Measurements from ENCODE around the gene SACS.

DNA sequence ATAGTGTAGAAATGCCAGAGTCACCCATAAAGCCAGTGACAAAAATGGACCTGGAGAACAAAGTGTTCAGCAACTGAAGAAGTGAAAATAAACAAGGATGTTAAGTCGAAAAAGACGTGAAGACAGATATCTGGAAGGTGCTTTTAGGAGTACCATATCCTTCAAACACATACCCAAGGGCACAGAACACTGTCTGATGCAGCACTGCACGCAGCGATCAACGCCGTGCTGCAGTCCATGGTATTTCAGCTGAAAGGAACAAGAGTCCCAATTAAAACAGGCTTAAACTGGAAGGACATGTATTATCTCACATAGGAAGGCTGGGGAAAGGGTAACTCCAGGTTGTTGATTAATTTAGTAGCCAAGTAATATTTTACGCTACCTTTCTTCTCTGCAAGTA lies 144.5 kb downstream of the SACS start:
- no peak for TF ChIP-seq POLR2A (IDR thresholded peaks at IDR 0.05)
- TF ChIP-seq, protein P1, sequence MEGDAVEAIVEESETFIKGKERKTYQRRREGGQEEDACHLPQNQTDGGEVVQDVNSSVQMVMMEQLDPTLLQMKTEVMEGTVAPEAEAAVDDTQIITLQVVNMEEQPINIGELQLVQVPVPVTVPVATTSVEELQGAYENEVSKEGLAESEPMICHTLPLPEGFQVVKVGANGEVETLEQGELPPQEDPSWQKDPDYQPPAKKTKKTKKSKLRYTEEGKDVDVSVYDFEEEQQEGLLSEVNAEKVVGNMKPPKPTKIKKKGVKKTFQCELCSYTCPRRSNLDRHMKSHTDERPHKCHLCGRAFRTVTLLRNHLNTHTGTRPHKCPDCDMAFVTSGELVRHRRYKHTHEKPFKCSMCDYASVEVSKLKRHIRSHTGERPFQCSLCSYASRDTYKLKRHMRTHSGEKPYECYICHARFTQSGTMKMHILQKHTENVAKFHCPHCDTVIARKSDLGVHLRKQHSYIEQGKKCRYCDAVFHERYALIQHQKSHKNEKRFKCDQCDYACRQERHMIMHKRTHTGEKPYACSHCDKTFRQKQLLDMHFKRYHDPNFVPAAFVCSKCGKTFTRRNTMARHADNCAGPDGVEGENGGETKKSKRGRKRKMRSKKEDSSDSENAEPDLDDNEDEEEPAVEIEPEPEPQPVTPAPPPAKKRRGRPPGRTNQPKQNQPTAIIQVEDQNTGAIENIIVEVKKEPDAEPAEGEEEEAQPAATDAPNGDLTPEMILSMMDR (IDR thresholded peaks at IDR 0.05) = no peak
